Trophoblast cell (in vitro differentiated cells and primary cell): ENCODE results near the gene GATB.

Source experiments
- DNase-seq, 2 donors: peaks; one replicate each; pipeline ENCODE4 v3.0.0-alpha.2; 2016
- H2AFZ ChIP-seq: 2 replicates; pipeline ENCODE4 v1.6.1; 2013; ENCODE audit warnings: low read length, moderate library complexity, mild to moderate bottlenecking; ENCODE audit not compliant: insufficient read depth, poor library complexity
- H2AK5ac ChIP-seq: 2 replicates; pipeline ENCODE4 v1.6.1; 2013; ENCODE audit warnings: mild to moderate bottlenecking, low read length
- H2BK120ac ChIP-seq: 2 replicates; pipeline ENCODE4 v1.6.1; 2013; ENCODE audit warnings: low read length, mild to moderate bottlenecking, moderate library complexity; ENCODE audit not compliant: insufficient read depth, poor library complexity
- H2BK12ac ChIP-seq: 2 replicates; pipeline ENCODE4 v1.6.1; 2013; ENCODE audit warnings: mild to moderate bottlenecking, low read length, moderate library complexity
- H2BK5ac ChIP-seq: 2 replicates; pipeline ENCODE4 v1.6.1; 2013; ENCODE audit warnings: low read length, low read depth, moderate library complexity, mild to moderate bottlenecking; ENCODE audit not compliant: poor library complexity
- H3K14ac ChIP-seq: 2 replicates; pipeline ENCODE4 v1.6.1; 2013; ENCODE audit warnings: mild to moderate bottlenecking, low read length
- H3K18ac ChIP-seq: 2 replicates; pipeline ENCODE4 v1.6.1; 2013; ENCODE audit warnings: mild to moderate bottlenecking, low read length
- H3K23ac ChIP-seq: 2 replicates; pipeline ENCODE4 v1.6.1; 2013; ENCODE audit warnings: low read length
- H3K27ac ChIP-seq: 2 replicates; pipeline ENCODE4 v1.5.1; 2013; ENCODE audit warnings: low read depth, mild to moderate bottlenecking, inconsistent platforms, low read length, moderate library complexity
- H3K27me3 ChIP-seq: 2 replicates; pipeline ENCODE4 v1.6.1; 2013; ENCODE audit warnings: inconsistent platforms, mild to moderate bottlenecking, low read length, moderate library complexity; ENCODE audit not compliant: insufficient read depth
- H3K36me3 ChIP-seq, 2 experiments: 1 replicate in 1 of 2; 2 replicates in 1 of 2; pipeline ENCODE4 v1.6.1; 2013; ENCODE audit warnings: low read length in 2 of 2, mild to moderate bottlenecking in 2 of 2, moderate library complexity in 1 of 2; ENCODE audit not compliant: insufficient read depth in 2 of 2, control insufficient read depth in 1 of 2
- H3K4ac ChIP-seq: 2 replicates; pipeline ENCODE4 v1.6.1; 2013; ENCODE audit warnings: low read depth, mild to moderate bottlenecking, low read length, moderate library complexity
- H3K4me1 ChIP-seq, 2 experiments: 1 replicate in 1 of 2; 2 replicates in 1 of 2; pipeline ENCODE4 v1.6.1; 2013; ENCODE audit warnings: low read length in 2 of 2, mild to moderate bottlenecking in 2 of 2, moderate library complexity in 1 of 2; ENCODE audit not compliant: insufficient read depth in 2 of 2, control insufficient read depth in 1 of 2
- H3K4me2 ChIP-seq: 2 replicates; pipeline ENCODE4 v1.6.1; 2013; ENCODE audit warnings: inconsistent platforms, mild to moderate bottlenecking, low read length, moderate library complexity
- H3K4me3 ChIP-seq: 2 replicates; pipeline ENCODE4 v1.5.1; 2013; ENCODE audit warnings: mild to moderate bottlenecking, low read depth, low read length, inconsistent platforms
- H3K79me1 ChIP-seq: one replicate; pipeline ENCODE4 v1.6.1; 2013; ENCODE audit warnings: low read length
- H3K79me2 ChIP-seq: 2 replicates; pipeline ENCODE4 v1.6.1; 2013; ENCODE audit warnings: low read length, mild to moderate bottlenecking; ENCODE audit not compliant: control insufficient read depth, insufficient read depth, poor library complexity
- H3K9ac ChIP-seq: 2 replicates; pipeline ENCODE4 v1.6.1; 2013; ENCODE audit warnings: mild to moderate bottlenecking, low read length
- H3K9me3 ChIP-seq: 2 replicates; pipeline ENCODE4 v1.6.1; 2013; ENCODE audit warnings: low read depth, mild to moderate bottlenecking, control low read depth, inconsistent platforms, low read length; ENCODE audit not compliant: insufficient read depth
- H4K12ac ChIP-seq: 2 replicates; pipeline ENCODE4 v1.6.1; 2013; ENCODE audit warnings: low read depth, mild to moderate bottlenecking, low read length, moderate library complexity
- H4K8ac ChIP-seq: 2 replicates; pipeline ENCODE4 v1.6.1; 2013; ENCODE audit warnings: low read depth, mild to moderate bottlenecking, low read length, moderate library complexity
- H4K91ac ChIP-seq: one replicate; pipeline ENCODE4 v1.6.1; 2013; ENCODE audit warnings: low read depth, mild to moderate bottlenecking, low read length, moderate library complexity
- WGBS: extraction: QIAGEN DNeasy Blood & Tissue Kit; methylation state at CpG from one replicate; pipeline ENCODE4 v1.1.7; 2013; ENCODE audit warnings: missing lambda C conversion rate; ENCODE audit not compliant: insufficient read length, insufficient coverage; ENCODE audit errors: extremely low coverage; 5-methylcytosine and 5-hydroxymethylcytosine counted together

GATB gene

DNA sequence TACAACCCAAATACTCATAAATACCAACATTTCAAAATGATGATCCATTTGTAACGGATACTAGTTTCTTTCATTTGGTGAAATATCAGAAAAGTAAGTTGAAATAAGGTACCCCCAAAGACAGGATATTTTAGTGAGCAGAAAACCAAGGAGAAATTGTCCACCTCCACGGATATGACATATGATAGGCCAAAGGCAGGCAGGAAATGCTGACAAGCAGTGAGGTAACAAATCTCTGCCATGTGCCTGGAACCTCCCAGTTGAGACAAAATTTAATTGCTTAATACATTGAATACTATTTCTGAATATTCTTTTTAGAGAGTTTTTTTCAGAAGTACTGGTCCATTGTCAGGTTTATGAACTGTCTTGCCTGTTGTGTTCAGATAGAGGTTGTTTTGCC, 118.8 kb downstream of the GATB start:
- Histone ChIP-seq H2BK12ac (no peak overlapping the region), H3K79me2 (no peaks in the 10 kb centered on the region), H4K8ac (no peak overlapping the region), H3K18ac (no peak overlapping the region), H3K4me3 (no peak overlapping the region), H3K36me3 (no peaks in the 10 kb centered on the region), H3K27ac (no peak overlapping the region), H3K23ac (no peak overlapping the region), H3K14ac (no peak overlapping the region), H2BK120ac (no peak overlapping the region), H4K12ac (no peak overlapping the region), H4K91ac (no peak overlapping the region), H2AFZ (no peak overlapping the region), H3K4me2 (no peak overlapping the region), H2BK5ac (no peak overlapping the region), H3K27me3 (no peaks in the 10 kb centered on the region), H3K79me1 (no peaks in the 10 kb centered on the region), H3K4ac (no peak overlapping the region), H3K4me1 (peaks cover 0 to 8% of the 10 kb centered on the region in 2 experiments), H3K9me3 (no peaks in the 10 kb centered on the region), H2AK5ac (no peak overlapping the region), H3K9ac (no peak overlapping the region)
- no CpG with 5 or more reads among the region's 2 CpGs for WGBS
- no peak for DNase-seq

DNA sequence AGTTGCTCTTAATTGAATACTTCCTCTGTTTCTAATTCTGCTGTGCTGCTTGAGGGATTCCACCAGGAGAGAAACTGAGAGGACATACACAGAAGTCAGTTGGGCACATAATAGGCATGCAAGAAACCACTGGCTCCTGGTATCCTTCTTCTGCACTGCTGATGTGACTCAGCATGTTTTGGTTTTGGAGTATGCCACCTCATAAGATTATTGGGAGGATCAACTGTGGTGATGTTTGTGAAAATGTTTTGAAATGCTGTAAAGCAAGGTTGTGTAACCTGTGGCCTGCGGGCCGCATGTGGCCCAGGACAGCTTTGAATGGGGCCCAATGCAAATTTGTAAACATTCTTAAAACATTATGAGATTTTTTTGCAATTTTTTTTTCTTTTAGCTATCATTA, 119.6 kb downstream of the GATB start:
- H3K14ac ChIP-seq: no peak overlapping the region
- no peaks in the 10 kb centered on the region for H3K27me3 ChIP-seq
- WGBS: no CpG with 5 or more reads among the region's 2 CpGs
- H3K4me2 ChIP-seq: no peak overlapping the region
- no peak overlapping the region for H3K9ac ChIP-seq
- H4K8ac ChIP-seq: no peak overlapping the region
- no peak overlapping the region for H3K18ac ChIP-seq
- H3K4ac ChIP-seq: no peak overlapping the region
- no peak overlapping the region for H4K12ac ChIP-seq
- H2BK12ac ChIP-seq: no peak overlapping the region
- no peak overlapping the region for H3K4me3 ChIP-seq
- no peak overlapping the region for H4K91ac ChIP-seq
- no peak overlapping the region for H2BK5ac ChIP-seq
- no peaks in the 10 kb centered on the region for H3K79me1 ChIP-seq
- DNase-seq: peak; percentile 74 to 90
- no peak overlapping the region for H2AK5ac ChIP-seq
- H3K9me3 ChIP-seq: no peaks in the 10 kb centered on the region
- no peaks in the 10 kb centered on the region for H3K79me2 ChIP-seq
- peaks cover 0 to 5% of the 10 kb centered on the region in 2 experiments for H3K4me1 ChIP-seq
- no peak overlapping the region for H2BK120ac ChIP-seq
- H3K27ac ChIP-seq: no peak overlapping the region
- H3K23ac ChIP-seq: no peak overlapping the region
- no peaks in the 10 kb centered on the region for H3K36me3 ChIP-seq
- H2AFZ ChIP-seq: no peak overlapping the region

- Histone ChIP-seq H3K9ac (no peak overlapping the region), H3K79me2 (no peaks in the 10 kb centered on the region), H3K36me3 (no peaks in the 10 kb centered on the region), H3K4me3 (no peak overlapping the region), H3K4ac (no peak overlapping the region), H4K12ac (no peak overlapping the region), H3K27me3 (no peaks in the 10 kb centered on the region), H4K8ac (no peak overlapping the region), H2BK120ac (no peak overlapping the region), H3K9me3 (no peaks in the 10 kb centered on the region), H3K79me1 (no peaks in the 10 kb centered on the region), H2AK5ac (no peak overlapping the region), H3K4me2 (no peak overlapping the region), H2BK5ac (no peak overlapping the region), H3K4me1 (peaks cover 0 to 5% of the 10 kb centered on the region in 2 experiments), H2AFZ (no peak overlapping the region), H4K91ac (no peak overlapping the region), H3K27ac (no peak overlapping the region), H2BK12ac (no peak overlapping the region), H3K18ac (no peak overlapping the region), H3K14ac (no peak overlapping the region), H3K23ac (no peak overlapping the region)
- no peak for DNase-seq
- no CpG with 5 or more reads among the region's 1 CpG for WGBS
Observed at GRCh38 chr4:151640381-151640780, 120.4 kb downstream of the GATB start.

GRCh38 chr4:151638295-151638858, 122.4 kb downstream of the GATB start:
- Histone ChIP-seq H4K8ac (no peak overlapping the region), H3K14ac (no peak overlapping the region), H2AK5ac (no peak overlapping the region), H4K91ac (no peak overlapping the region), H2BK120ac (no peak overlapping the region), H2AFZ (no peak overlapping the region), H3K9ac (no peak overlapping the region), H3K18ac (no peak overlapping the region), H3K36me3 (no peaks in the 10 kb centered on the region), H3K4me2 (no peak overlapping the region), H3K27me3 (no peaks in the 10 kb centered on the region), H3K79me1 (no peaks in the 10 kb centered on the region), H3K79me2 (no peaks in the 10 kb centered on the region), H3K4me1 (peaks cover 0 to 5% of the 10 kb centered on the region in 2 experiments), H3K23ac (no peak overlapping the region), H2BK12ac (no peak overlapping the region), H3K4me3 (no peak overlapping the region), H2BK5ac (no peak overlapping the region), H4K12ac (no peak overlapping the region), H3K27ac (no peak overlapping the region), H3K9me3 (no peaks in the 10 kb centered on the region), H3K4ac (no peak overlapping the region)
- no CpG with 5 or more reads among the region's 1 CpG for WGBS
- DNase-seq: peak in 1 of 2 donors; percentile 40
